ENCODE data around the gene TCHP. TPM values are rescaled to one million over a fixed set of nuclear protein-coding genes. Genes with fewer than 3 reads are reported as not detected.

Gene TCHP
- total RNA-seq, 4 donors from 2014 or later: 15.7 to 31.7 (median 20.0) TPM

GRCh38 chr12:109879351-109880042 lies 20.6 kb upstream of the TCHP start:
- Histone ChIP-seq H3K27ac (peak overlapping the region; percentile 91 to 98 (median 94)), H3K27me3 (no peaks in the 10 kb centered on the region), H3K36me3 (peaks cover 0 to 6% (median 0%) of the 10 kb centered on the region in 3 donors), H3K4me1 (peaks cover 26 to 91% (median 43%) of the 10 kb centered on the region in 3 donors), H3K9me3 (no peaks in the 10 kb centered on the region), H3K4me3 (peak overlapping the region; percentile 66 to 94 (median 79))
- intact Hi-C loops (cut with DNase I): no loop called here
- DNase-seq: no peak
- WGBS, 2 donors: 0 to 4% methylated on average over 6 to 13 of the region's 13 CpGs
- TF ChIP-seq CTCF (IDR thresholded peaks at IDR 0.05) (no peak), POLR2A (IDR thresholded peaks at IDR 0.05) (no peak)

- H3K27ac ChIP-seq: peak within 1 kb of the TSS; percentile 91 to 98 (median 94)
- intact Hi-C loops (cut with DNase I): no loop called here
- no peaks in the 10 kb centered on the region for H3K36me3 ChIP-seq
- no peaks in the 10 kb centered on the region for H3K27me3 ChIP-seq
- peak within 1 kb of the TSS; percentile 66 to 94 (median 79) for H3K4me3 ChIP-seq
- TF ChIP-seq CTCF (IDR thresholded peaks at IDR 0.05) (peak in 5 of 6 experiments; percentile 20 to 95 (median 91)), POLR2A (IDR thresholded peaks at IDR 0.05) (peak in 3 of 4 donors; percentile 0 to 61 (median 52))
- H3K4me1 ChIP-seq: peaks cover 25 to 91% (median 38%) of the 10 kb centered on the region in 3 donors
- H3K9me3 ChIP-seq: no peaks in the 10 kb centered on the region
- WGBS, 2 donors: 0 to 1% methylated on average over 12 to 16 of the region's 92 CpGs
- no peak for DNase-seq
These were observed 19.8 kb upstream of the TCHP start, which contains the start of gene GLTP for GRCh38 chr12:109880043-109880931. GLTP (minus strand) TSS chr12:109880541; CDS start chr12:109880374, 167 bp downstream.

DNA sequence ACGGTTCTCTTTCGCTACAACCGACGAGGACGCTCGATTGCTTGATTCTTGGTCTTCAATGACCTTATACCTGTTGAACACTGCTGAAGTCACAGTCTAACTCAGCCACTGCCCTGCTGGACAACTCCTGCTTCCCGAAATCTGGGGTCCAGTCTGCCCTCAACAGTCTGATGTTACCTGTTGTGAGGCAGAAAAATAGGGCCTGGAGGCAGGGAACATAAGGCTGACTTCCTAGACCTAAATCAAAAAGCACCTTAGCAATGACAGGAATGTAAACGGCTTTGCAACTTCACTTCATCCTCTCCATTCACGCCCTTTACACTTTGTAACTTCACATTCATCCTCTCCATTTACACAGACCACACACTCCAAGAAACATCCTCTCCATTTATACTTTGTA lies 19.1 kb upstream of the TCHP start:
- H3K27ac ChIP-seq: peak overlapping the region; percentile 91 to 98 (median 92)
- peak overlapping the region; percentile 66 to 94 (median 79) for H3K4me3 ChIP-seq
- H3K36me3 ChIP-seq: no peaks in the 10 kb centered on the region
- intact Hi-C loops (cut with DNase I): no loop called here
- DNase-seq: no peak
- TF ChIP-seq CTCF (IDR thresholded peaks at IDR 0.05) (no peak), POLR2A (IDR thresholded peaks at IDR 0.05) (no peak)
- no peaks in the 10 kb centered on the region for H3K27me3 ChIP-seq
- peaks cover 22 to 90% (median 33%) of the 10 kb centered on the region in 3 donors for H3K4me1 ChIP-seq
- H3K9me3 ChIP-seq: no peaks in the 10 kb centered on the region
- 30 to 31% methylated on average over 3 of the region's 9 CpGs for WGBS, 2 donors

DNA sequence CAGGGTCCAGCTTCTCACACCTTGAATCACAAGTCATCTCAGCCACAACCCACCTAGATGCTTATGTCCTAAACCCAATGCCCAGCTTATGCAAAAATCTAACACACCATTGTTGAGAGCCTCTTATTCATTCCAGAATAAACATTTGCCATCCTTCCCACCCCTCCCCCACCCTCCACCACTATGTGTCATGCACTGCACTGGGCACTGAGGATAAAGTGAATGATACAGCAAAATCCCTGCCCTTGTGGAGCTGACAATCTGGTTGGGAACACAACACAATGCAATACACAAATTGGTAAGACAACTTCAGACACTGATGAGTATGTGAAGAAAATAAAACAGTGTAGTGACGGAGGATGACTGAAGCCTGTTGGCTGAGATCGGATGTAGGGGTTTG lies 18.3 kb upstream of the TCHP start:
- Histone ChIP-seq H3K4me1 (peaks cover 22 to 90% (median 30%) of the 10 kb centered on the region in 3 donors), H3K36me3 (no peaks in the 10 kb centered on the region), H3K9me3 (no peaks in the 10 kb centered on the region), H3K27ac (peak overlapping the region; percentile 91 to 98 (median 92)), H3K4me3 (no peak overlapping the region), H3K27me3 (no peaks in the 10 kb centered on the region)
- intact Hi-C loops (cut with DNase I): no loop called here
- DNase-seq: no peak
- TF ChIP-seq POLR2A (IDR thresholded peaks at IDR 0.05): no peak
- TF ChIP-seq CTCF (IDR thresholded peaks at IDR 0.05): no peak
- WGBS, 2 donors: 64 to 87% methylated on average over 2 of the region's 2 CpGs
